Astrocyte (in vitro differentiated cells and primary cell): ENCODE results near the gene CNGA3. TPM values are rescaled to one million over a fixed set of nuclear protein-coding genes. Genes with fewer than 3 reads are reported as not detected.

Experiments
- DNase-seq: peaks from one replicate; pipeline ENCODE4 v3.0.0-alpha.2; 2010; ENCODE audit warnings: low read depth
- FAIRE-seq: peaks from 2 replicates; lab custom pipeline; 2011; peaks lifted over from hg19 to GRCh38; lab: Jason Lieb, UNC
- H2AFZ ChIP-seq: 2 replicates; pipeline ENCODE4 v1.6.0; 2012; ENCODE audit warnings: low read depth, low read length, inconsistent platforms
- H3K27ac ChIP-seq: 2 replicates; pipeline ENCODE4 v1.5.1; 2011; ENCODE audit warnings: low read depth, low read length, inconsistent platforms
- H3K27me3 ChIP-seq: 2 replicates; pipeline ENCODE4 v1.6.0; 2011; ENCODE audit warnings: low read length, inconsistent platforms; ENCODE audit not compliant: insufficient read depth
- H3K36me3 ChIP-seq: 2 replicates; pipeline ENCODE4 v1.5.1; 2011; ENCODE audit warnings: low read length, inconsistent platforms; ENCODE audit not compliant: insufficient read depth
- H3K4me1 ChIP-seq: 2 replicates; pipeline ENCODE4 v1.5.1; 2011; ENCODE audit warnings: low read length, inconsistent platforms; ENCODE audit not compliant: insufficient read depth
- H3K4me2 ChIP-seq: 2 replicates; pipeline ENCODE4 v1.6.0; 2012; ENCODE audit warnings: low read length, inconsistent platforms
- H3K4me3 ChIP-seq: 2 replicates; pipeline ENCODE4 v1.5.1; 2011; ENCODE audit warnings: low read depth, mild to moderate bottlenecking, low read length, inconsistent platforms; ENCODE audit not compliant: insufficient read depth
- H3K79me2 ChIP-seq: 2 replicates; pipeline ENCODE4 v1.6.0; 2012; ENCODE audit warnings: mild to moderate bottlenecking, low read length, inconsistent platforms; ENCODE audit not compliant: insufficient read depth
- H3K9ac ChIP-seq: 2 replicates; pipeline ENCODE4 v1.6.0; 2012; ENCODE audit warnings: mild to moderate bottlenecking, low read length, inconsistent platforms
- H3K9me3 ChIP-seq: 2 replicates; pipeline ENCODE4 v1.5.1; 2012; ENCODE audit warnings: low read depth, mild to moderate bottlenecking, low read length, inconsistent platforms; ENCODE audit not compliant: insufficient read depth
- H4K20me1 ChIP-seq: 2 replicates; pipeline ENCODE4 v1.6.0; 2012; ENCODE audit warnings: low read length, inconsistent platforms; ENCODE audit not compliant: insufficient read depth
- H3K27ac Mint-ChIP-seq: one replicate; pipeline ENCODE4 v1.8.0; 2021; ENCODE audit warnings: mild to moderate bottlenecking, mixed read lengths; ENCODE audit not compliant: unreplicated experiment
- H3K27me3 Mint-ChIP-seq: one replicate; pipeline ENCODE4 v1.8.0; 2021; ENCODE audit warnings: low read depth, mixed read lengths; ENCODE audit not compliant: unreplicated experiment
- H3K36me3 Mint-ChIP-seq: one replicate; pipeline ENCODE4 v1.8.0; 2021; ENCODE audit warnings: low read depth, mixed read lengths; ENCODE audit not compliant: unreplicated experiment
- H3K4me1 Mint-ChIP-seq: one replicate; pipeline ENCODE4 v1.8.0; 2021; ENCODE audit warnings: low read depth, mixed read lengths; ENCODE audit not compliant: unreplicated experiment
- H3K4me3 Mint-ChIP-seq: one replicate; pipeline ENCODE4 v1.8.0; 2021; ENCODE audit warnings: mild to moderate bottlenecking, moderate library complexity, mixed read lengths; ENCODE audit not compliant: unreplicated experiment
- H3K9me3 Mint-ChIP-seq: one replicate; pipeline ENCODE4 v1.8.0; 2021; ENCODE audit warnings: mild to moderate bottlenecking, mixed read lengths; ENCODE audit not compliant: unreplicated experiment
- CTCF ChIP-seq: IDR thresholded peaks from 2 replicates; pipeline ENCODE4 v1.5.1; 2011; ENCODE audit warnings: low read depth, mild to moderate bottlenecking, inconsistent platforms, low read length, moderate library complexity; ENCODE audit not compliant: insufficient read depth
- EZH2 ChIP-seq: IDR thresholded peaks from 2 replicates; pipeline ENCODE4 v1.6.1; 2012; ENCODE audit warnings: mild to moderate bottlenecking, low read length, inconsistent platforms; ENCODE audit not compliant: insufficient read depth
- total RNA-seq: library from RNA; stranded (reverse); gene quantifications from 2 replicates; pipeline ENCODE4 v1.2.1, GENCODE V29; 2021

The CNGA3 gene
- total RNA-seq, 1 donor from 2014 or later: not detected

GRCh38 chr2:98311090-98311489 is 35.2 kb upstream of the CNGA3 start:
- no peak overlapping the region for H3K4me3 ChIP-seq
- no peaks in the 10 kb centered on the region for H3K27me3 ChIP-seq
- FAIRE-seq: no peak
- no peaks in the 10 kb centered on the region for H3K9me3 ChIP-seq
- H3K27me3 Mint-ChIP-seq: peaks cover 34% of the 10 kb centered on the region
- H3K9me3 Mint-ChIP-seq: no peaks in the 10 kb centered on the region
- no peaks in the 10 kb centered on the region for H3K36me3 ChIP-seq
- no peaks in the 10 kb centered on the region for H3K4me1 Mint-ChIP-seq
- H3K27ac ChIP-seq: no peak overlapping the region
- no peaks in the 10 kb centered on the region for H3K79me2 ChIP-seq
- H4K20me1 ChIP-seq: no peaks in the 10 kb centered on the region
- DNase-seq: no peak
- no peaks in the 10 kb centered on the region for H3K4me1 ChIP-seq
- H3K4me2 ChIP-seq: no peak overlapping the region
- H3K27ac Mint-ChIP-seq: no peak overlapping the region
- peaks cover 5% of the 10 kb centered on the region for H3K36me3 Mint-ChIP-seq
- no peak for TF ChIP-seq CTCF
- TF ChIP-seq EZH2: no peak
- no peak overlapping the region for H3K4me3 Mint-ChIP-seq
- no peak overlapping the region for H2AFZ ChIP-seq
- no peak overlapping the region for H3K9ac ChIP-seq

- Histone ChIP-seq H2AFZ (no peak overlapping the region), H3K4me1 (no peaks in the 10 kb centered on the region), H3K79me2 (no peaks in the 10 kb centered on the region), H3K27me3 (no peaks in the 10 kb centered on the region), H3K4me3 (no peak overlapping the region), H4K20me1 (no peaks in the 10 kb centered on the region), H3K9me3 (no peaks in the 10 kb centered on the region), H3K4me2 (no peak overlapping the region), H3K9ac (no peak overlapping the region), H3K36me3 (no peaks in the 10 kb centered on the region), H3K27ac (no peak overlapping the region)
- Mint-ChIP-seq H3K27ac (no peak overlapping the region), H3K9me3 (no peaks in the 10 kb centered on the region), H3K4me1 (no peaks in the 10 kb centered on the region), H3K4me3 (no peak overlapping the region), H3K36me3 (peaks cover 5% of the 10 kb centered on the region), H3K27me3 (peaks cover 28% of the 10 kb centered on the region)
- DNase-seq (no peak), FAIRE-seq (no peak)
- no peak for TF ChIP-seq EZH2
- TF ChIP-seq CTCF: no peak
Measured at GRCh38 chr2:98311771-98312545, 34.3 kb upstream of the CNGA3 start.
